Cardiac fibroblast (primary cell): ENCODE measurements around the gene MYL10.

Source experiments
- DNase-seq, 2 donors: peaks; one replicate each; pipeline versions ENCODE4 v3.0.0 to v3.0.0-alpha.2; 2010; ENCODE audit warnings: low read depth in 2 of 2
- H3K4me3 ChIP-seq, 2 donors: replicated peaks in 1 of 2; 1 replicate in 1 of 2; 2 replicates in 1 of 2; pipeline ENCODE4 v1.5.1; 2011; ENCODE audit warnings: low read depth in 2 of 2, low read length in 2 of 2, mild to moderate bottlenecking in 2 of 2, moderate library complexity in 1 of 2
- CTCF ChIP-seq: IDR thresholded peaks from one replicate; pipeline ENCODE4 v1.5.1; 2011; ENCODE audit warnings: low read depth, mild to moderate bottlenecking, low read length, inconsistent platforms

Gene MYL10

GRCh38 chr7:101636822-101637623, 7.9 kb upstream of the MYL10 start:
- no peak overlapping the region for H3K4me3 ChIP-seq
- no peak for TF ChIP-seq CTCF
- no peak for DNase-seq

GRCh38 chr7:101635484-101635883, 6.4 kb upstream of the MYL10 start:
- DNase-seq = no peak
- no peak for TF ChIP-seq CTCF
- no peak overlapping the region for H3K4me3 ChIP-seq

GRCh38 chr7:101634196-101634717, 5.2 kb upstream of the MYL10 start:
- TF ChIP-seq CTCF = no peak
- no peak overlapping the region for H3K4me3 ChIP-seq
- no peak for DNase-seq

- H3K4me3 ChIP-seq = no peak overlapping the region
- no peak for TF ChIP-seq CTCF
- no peak for DNase-seq
Measured at GRCh38 chr7:101633511-101633910, 4.4 kb upstream of the MYL10 start.

- no peak for TF ChIP-seq CTCF
- DNase-seq = peak in 1 of 2 donors; percentile 46
- H3K4me3 ChIP-seq = no peak overlapping the region
Measured at GRCh38 chr7:101632641-101633040, 3.5 kb upstream of the MYL10 start.

GRCh38 chr7:101631224-101631714, 2.2 kb upstream of the MYL10 start:
- DNase-seq = peak in 1 of 2 donors; percentile 30
- no peak overlapping the region for H3K4me3 ChIP-seq
- no peak for TF ChIP-seq CTCF
